ENCODE results near the gene SLC7A8.

DNA sequence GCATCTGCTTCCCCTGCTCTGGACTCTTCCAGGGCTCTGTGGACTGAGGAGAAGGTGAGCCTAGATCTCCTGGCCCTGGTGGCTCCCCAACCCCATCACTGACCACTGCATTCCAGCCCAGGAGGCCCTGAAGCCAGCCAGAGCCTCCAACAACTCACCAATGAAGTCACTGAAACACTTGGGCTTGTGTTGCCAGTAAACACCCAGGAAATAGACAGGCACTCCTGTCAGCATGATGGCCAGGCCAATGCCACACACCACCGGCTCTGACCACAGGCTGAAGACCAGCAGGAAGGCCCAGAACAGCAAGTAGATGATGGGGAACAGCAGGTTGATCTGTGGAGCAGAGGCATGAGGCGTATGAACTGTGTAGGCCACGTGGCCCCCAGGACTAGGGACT, 55.6 kb downstream of the SLC7A8 start:
- TF ChIP-seq TAF1 (IDR thresholded peaks at IDR 0.05; ENCODE audit: low read depth) (no peak), TCF12 (IDR thresholded peaks at IDR 0.05; ENCODE audit: low read depth) (no peak), TEAD4 (IDR thresholded peaks at IDR 0.05) (no peak), CEBPB (IDR thresholded peaks at IDR 0.05) (no peak), RAD21 (IDR thresholded peaks at IDR 0.05; ENCODE audit: low read depth) (no peak), EP300 (IDR thresholded peaks at IDR 0.05; ENCODE audit: borderline replicate concordance) (no peak), CREB1 (IDR thresholded peaks at IDR 0.05; ENCODE audit: low read depth) (no peak), YY1 (IDR thresholded peaks at IDR 0.05; ENCODE audit: low read depth) (no peak), NFIC (IDR thresholded peaks at IDR 0.05) (no peak)
- TF ChIP-seq, protein P1, sequence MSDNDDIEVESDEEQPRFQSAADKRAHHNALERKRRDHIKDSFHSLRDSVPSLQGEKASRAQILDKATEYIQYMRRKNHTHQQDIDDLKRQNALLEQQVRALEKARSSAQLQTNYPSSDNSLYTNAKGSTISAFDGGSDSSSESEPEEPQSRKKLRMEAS (IDR thresholded peaks at IDR 0.05), result no peak
- TF ChIP-seq, protein P2, sequence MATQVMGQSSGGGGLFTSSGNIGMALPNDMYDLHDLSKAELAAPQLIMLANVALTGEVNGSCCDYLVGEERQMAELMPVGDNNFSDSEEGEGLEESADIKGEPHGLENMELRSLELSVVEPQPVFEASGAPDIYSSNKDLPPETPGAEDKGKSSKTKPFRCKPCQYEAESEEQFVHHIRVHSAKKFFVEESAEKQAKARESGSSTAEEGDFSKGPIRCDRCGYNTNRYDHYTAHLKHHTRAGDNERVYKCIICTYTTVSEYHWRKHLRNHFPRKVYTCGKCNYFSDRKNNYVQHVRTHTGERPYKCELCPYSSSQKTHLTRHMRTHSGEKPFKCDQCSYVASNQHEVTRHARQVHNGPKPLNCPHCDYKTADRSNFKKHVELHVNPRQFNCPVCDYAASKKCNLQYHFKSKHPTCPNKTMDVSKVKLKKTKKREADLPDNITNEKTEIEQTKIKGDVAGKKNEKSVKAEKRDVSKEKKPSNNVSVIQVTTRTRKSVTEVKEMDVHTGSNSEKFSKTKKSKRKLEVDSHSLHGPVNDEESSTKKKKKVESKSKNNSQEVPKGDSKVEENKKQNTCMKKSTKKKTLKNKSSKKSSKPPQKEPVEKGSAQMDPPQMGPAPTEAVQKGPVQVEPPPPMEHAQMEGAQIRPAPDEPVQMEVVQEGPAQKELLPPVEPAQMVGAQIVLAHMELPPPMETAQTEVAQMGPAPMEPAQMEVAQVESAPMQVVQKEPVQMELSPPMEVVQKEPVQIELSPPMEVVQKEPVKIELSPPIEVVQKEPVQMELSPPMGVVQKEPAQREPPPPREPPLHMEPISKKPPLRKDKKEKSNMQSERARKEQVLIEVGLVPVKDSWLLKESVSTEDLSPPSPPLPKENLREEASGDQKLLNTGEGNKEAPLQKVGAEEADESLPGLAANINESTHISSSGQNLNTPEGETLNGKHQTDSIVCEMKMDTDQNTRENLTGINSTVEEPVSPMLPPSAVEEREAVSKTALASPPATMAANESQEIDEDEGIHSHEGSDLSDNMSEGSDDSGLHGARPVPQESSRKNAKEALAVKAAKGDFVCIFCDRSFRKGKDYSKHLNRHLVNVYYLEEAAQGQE (IDR thresholded peaks at IDR 0.05; ENCODE audit: low read depth), result no peak
- TF ChIP-seq, protein P3, sequence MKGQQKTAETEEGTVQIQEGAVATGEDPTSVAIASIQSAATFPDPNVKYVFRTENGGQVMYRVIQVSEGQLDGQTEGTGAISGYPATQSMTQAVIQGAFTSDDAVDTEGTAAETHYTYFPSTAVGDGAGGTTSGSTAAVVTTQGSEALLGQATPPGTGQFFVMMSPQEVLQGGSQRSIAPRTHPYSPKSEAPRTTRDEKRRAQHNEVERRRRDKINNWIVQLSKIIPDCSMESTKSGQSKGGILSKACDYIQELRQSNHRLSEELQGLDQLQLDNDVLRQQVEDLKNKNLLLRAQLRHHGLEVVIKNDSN (IDR thresholded peaks at IDR 0.05), result no peak

Data from Ishikawa (cell line).